GM04503 (cell line): ENCODE measurements around the gene TTLL6.
A peak's percentile ranks its signal among the peaks of the same experiment; 100 is the strongest.
"Not testable (repeated sequence)": the region's sequence is repeated elsewhere in the genome, so short reads cannot be mapped to it uniquely, and the experiment has no call there.

Experiments used
- DNase-seq: peaks from one replicate; pipeline ENCODE4 v3.0.0-alpha.2; 2012; ENCODE audit warnings: low read depth

Gene TTLL6

GRCh38 chr17:48816774-48817590, at the start of gene TTLL6:
TSS of gene TTLL6 (minus strand) at chr17:48817229. CDS start at chr17:48817072, 157 bp downstream.
- DNase-seq = no peak

GRCh38 chr17:48860456-48860855, 43.4 kb upstream of the TTLL6 start:
- no peak for DNase-seq

- DNase-seq = no peak
Measured at GRCh38 chr17:48860034-48860433, 43.0 kb upstream of the TTLL6 start.

- no peak for DNase-seq
Measured at GRCh38 chr17:48856122-48856821, 39.2 kb upstream of the TTLL6 start.

- no peak for DNase-seq
Measured at GRCh38 chr17:48854774-48855476, 37.9 kb upstream of the TTLL6 start.

GRCh38 chr17:48850792-48851323, 33.8 kb upstream of the TTLL6 start:
- DNase-seq = no peak

- DNase-seq = no peak
Measured at GRCh38 chr17:48843187-48843900, 26.3 kb upstream of the TTLL6 start.

GRCh38 chr17:48842746-48843145, 25.7 kb upstream of the TTLL6 start:
- DNase-seq = no peak

GRCh38 chr17:48841395-48841831, 24.4 kb upstream of the TTLL6 start:
- DNase-seq = peak; percentile 51

- no peak for DNase-seq
Measured at GRCh38 chr17:48840441-48840840, 23.4 kb upstream of the TTLL6 start.

GRCh38 chr17:48837458-48837857, 20.4 kb upstream of the TTLL6 start:
- DNase-seq = not testable (repeated sequence)

GRCh38 chr17:48835971-48836370, 18.9 kb upstream of the TTLL6 start:
- DNase-seq = no peak

GRCh38 chr17:48834973-48835372, 17.9 kb upstream of the TTLL6 start:
- no peak for DNase-seq

GRCh38 chr17:48831549-48831883, 14.5 kb upstream of the TTLL6 start:
- DNase-seq = no peak

- DNase-seq = peak; percentile 49
Measured at GRCh38 chr17:48830840-48831548, 14.0 kb upstream of the TTLL6 start, which contains the start of gene CALCOCO2. TSS of gene CALCOCO2 (plus strand) at chr17:48831035. CDS start at chr17:48841708, 10,673 bp downstream.

- DNase-seq = no peak
Measured at GRCh38 chr17:48825446-48826381, 8.7 kb upstream of the TTLL6 start.

- DNase-seq = not testable (repeated sequence)
Measured at GRCh38 chr17:48820936-48821335, 3.9 kb upstream of the TTLL6 start.

GRCh38 chr17:48819466-48819865, 2.4 kb upstream of the TTLL6 start:
- no peak for DNase-seq

GRCh38 chr17:48818361-48818841, 1.4 kb upstream of the TTLL6 start:
- DNase-seq = no peak

- no peak for DNase-seq
Measured at GRCh38 chr17:48816438-48816773, 623 bp downstream of the TTLL6 start.
